ENCODE measurements around the gene ADCY9. TPM values are rescaled to one million over a fixed set of nuclear protein-coding genes. Genes with fewer than 3 reads are reported as not detected.

The ADCY9 gene
- total and polyA plus RNA-seq, 12 donors: 2.3 to 37.6 (median 17.8) TPM

DNA sequence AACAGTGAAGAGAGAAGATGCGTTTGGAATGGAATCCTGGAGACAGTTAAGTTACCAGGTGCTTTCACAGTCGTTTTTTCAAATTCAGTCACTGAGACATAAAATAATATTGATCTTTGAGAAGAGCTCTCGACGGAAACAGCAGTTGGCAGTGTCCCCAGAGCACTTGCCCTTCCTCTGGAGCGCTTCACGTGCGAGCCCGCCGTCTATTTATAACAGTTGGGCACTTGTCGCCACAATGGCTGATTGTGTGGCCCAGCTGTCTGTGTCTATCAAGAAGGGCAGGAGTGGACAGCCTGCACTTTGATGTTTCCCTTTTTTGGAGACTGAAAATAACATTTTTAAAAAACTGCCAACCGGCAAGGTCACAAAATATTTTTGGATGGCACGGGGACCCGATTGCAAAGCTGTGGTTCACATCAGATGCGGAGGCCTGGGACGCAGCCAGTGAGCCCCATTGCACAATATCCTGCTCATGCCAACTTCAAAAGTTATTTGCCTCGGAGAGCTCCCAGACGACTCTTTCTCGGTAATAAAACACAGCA, 62.9 kb downstream of the ADCY9 start:
- Histone ChIP-seq H3K27ac (peak overlapping the region in 4 of 5 donors; percentile 44 to 70 (median 66)), H3K27me3 (no peaks in the 10 kb centered on the region), H3K36me3 (replicated peaks in 1 of 2) (no peaks in the 10 kb centered on the region), H3K4me3 (peak overlapping the region in 1 of 4 donors; percentile 28), H3K4me1 (replicated peaks in 1 of 2) (peaks cover 17 to 22% of the 10 kb centered on the region in 2 donors), H3K9me3 (replicated peaks in 1 of 3) (no peaks in the 10 kb centered on the region)
- 4 to 9% (median 6%) methylated on average over 18 of the region's 18 CpGs for WGBS, 4 donors
- intact Hi-C loops (cut with DNase I): loop anchor here in 1 of 2 donors (10.0 kb wide), 1 partner anchor 61 kb away; the partner anchor contains the start of gene ADCY9
- peak; percentile 81 to 95 (median 91) for DNase-seq
- TF ChIP-seq POLR2A (IDR thresholded peaks at IDR 0.05): peak in 1 of 2 donors; percentile 32
- TF ChIP-seq, protein P1, sequence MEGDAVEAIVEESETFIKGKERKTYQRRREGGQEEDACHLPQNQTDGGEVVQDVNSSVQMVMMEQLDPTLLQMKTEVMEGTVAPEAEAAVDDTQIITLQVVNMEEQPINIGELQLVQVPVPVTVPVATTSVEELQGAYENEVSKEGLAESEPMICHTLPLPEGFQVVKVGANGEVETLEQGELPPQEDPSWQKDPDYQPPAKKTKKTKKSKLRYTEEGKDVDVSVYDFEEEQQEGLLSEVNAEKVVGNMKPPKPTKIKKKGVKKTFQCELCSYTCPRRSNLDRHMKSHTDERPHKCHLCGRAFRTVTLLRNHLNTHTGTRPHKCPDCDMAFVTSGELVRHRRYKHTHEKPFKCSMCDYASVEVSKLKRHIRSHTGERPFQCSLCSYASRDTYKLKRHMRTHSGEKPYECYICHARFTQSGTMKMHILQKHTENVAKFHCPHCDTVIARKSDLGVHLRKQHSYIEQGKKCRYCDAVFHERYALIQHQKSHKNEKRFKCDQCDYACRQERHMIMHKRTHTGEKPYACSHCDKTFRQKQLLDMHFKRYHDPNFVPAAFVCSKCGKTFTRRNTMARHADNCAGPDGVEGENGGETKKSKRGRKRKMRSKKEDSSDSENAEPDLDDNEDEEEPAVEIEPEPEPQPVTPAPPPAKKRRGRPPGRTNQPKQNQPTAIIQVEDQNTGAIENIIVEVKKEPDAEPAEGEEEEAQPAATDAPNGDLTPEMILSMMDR (IDR thresholded peaks at IDR 0.05): no peak

DNA sequence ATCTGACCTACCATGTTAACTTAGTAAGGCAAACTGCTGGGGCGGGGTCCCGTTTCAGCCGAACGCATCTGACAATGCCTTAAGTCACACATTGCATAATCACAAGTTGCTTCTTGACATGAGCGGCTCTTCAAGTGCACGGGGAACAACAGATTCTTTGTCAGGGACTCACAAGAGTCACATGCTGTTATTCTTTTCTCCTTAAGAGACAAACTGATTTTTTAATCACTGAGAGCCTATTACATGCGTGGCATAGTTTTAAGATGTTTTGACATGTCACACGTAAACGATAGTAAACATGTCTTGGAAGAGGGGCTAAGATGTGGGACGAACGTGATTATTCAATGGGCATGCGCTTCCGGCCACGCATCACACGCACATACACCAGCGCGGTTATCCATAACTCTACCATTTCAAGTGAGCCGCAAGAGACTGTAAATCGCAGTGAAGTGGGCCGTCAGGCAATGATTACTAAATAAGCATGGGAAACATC, 63.4 kb downstream of the ADCY9 start:
- peak in 4 of 7 donors; percentile 19 to 55 (median 31) for DNase-seq
- 57 to 60% (median 58%) methylated on average over 20 of the region's 20 CpGs for WGBS, 4 donors
- intact Hi-C loops (cut with DNase I): loop anchor here in 1 of 2 donors (10.0 kb wide), 1 partner anchor 62 kb away; the partner anchor contains the start of gene ADCY9

DNA sequence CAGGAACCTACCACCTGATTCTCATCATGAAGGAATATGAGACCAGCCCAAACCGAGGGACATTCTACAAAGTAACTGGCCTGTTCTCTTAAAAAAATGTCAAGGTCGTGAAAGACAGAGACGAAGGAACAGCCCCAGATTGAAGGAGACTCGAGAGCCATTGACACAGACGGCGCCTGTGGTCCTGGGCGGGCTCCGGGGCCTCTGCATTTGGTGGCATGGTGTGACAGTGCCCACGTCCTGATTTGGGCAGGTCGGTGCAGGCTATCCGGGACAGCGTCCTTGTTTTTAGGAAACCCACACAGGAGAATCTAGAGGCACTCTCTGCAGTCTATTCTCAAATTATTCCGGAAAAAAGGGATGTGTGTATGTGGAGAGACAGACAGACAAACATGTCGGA, 64.1 kb downstream of the ADCY9 start:
- Histone ChIP-seq H3K36me3 (replicated peaks in 1 of 2) (no peaks in the 10 kb centered on the region), H3K4me3 (no peak overlapping the region), H3K27me3 (no peaks in the 10 kb centered on the region), H3K27ac (no peak overlapping the region), H3K4me1 (replicated peaks in 1 of 2) (peaks cover 17 to 22% of the 10 kb centered on the region in 2 donors), H3K9me3 (replicated peaks in 1 of 3) (no peaks in the 10 kb centered on the region)
- peak in 2 of 7 donors; percentile 13 to 38 for DNase-seq
- intact Hi-C loops (cut with DNase I): loop anchor here in 1 of 2 donors (10.0 kb wide), 1 partner anchor 63 kb away; the partner anchor contains the start of gene ADCY9
- 76 to 84% (median 78%) methylated on average over 14 of the region's 14 CpGs for WGBS, 4 donors
- TF ChIP-seq, protein P1 (IDR thresholded peaks at IDR 0.05): no peak
- TF ChIP-seq POLR2A (IDR thresholded peaks at IDR 0.05): no peak

More for the DNA sequence above, 63.4 kb downstream of the ADCY9 start:
- peak overlapping the region in 4 of 5 donors; percentile 44 to 70 (median 66) for H3K27ac ChIP-seq
- H3K4me3 ChIP-seq: peak overlapping the region in 1 of 4 donors; percentile 28
- no peaks in the 10 kb centered on the region for H3K36me3 ChIP-seq (replicated peaks in 1 of 2)
- no peak for TF ChIP-seq POLR2A (IDR thresholded peaks at IDR 0.05)
- TF ChIP-seq, protein P1 (IDR thresholded peaks at IDR 0.05): no peak
- H3K4me1 ChIP-seq (replicated peaks in 1 of 2): peaks cover 17 to 22% of the 10 kb centered on the region in 2 donors
- no peaks in the 10 kb centered on the region for H3K27me3 ChIP-seq
- H3K9me3 ChIP-seq (replicated peaks in 1 of 3): no peaks in the 10 kb centered on the region

- H3K27ac ChIP-seq: no peak overlapping the region
- no peak overlapping the region for H3K4me3 ChIP-seq
- DNase-seq: no peak
- no peaks in the 10 kb centered on the region for H3K9me3 ChIP-seq (replicated peaks in 1 of 3)
- H3K36me3 ChIP-seq (replicated peaks in 1 of 2): no peaks in the 10 kb centered on the region
- TF ChIP-seq, protein P1 (IDR thresholded peaks at IDR 0.05): no peak
- TF ChIP-seq POLR2A (IDR thresholded peaks at IDR 0.05): no peak
- no peaks in the 10 kb centered on the region for H3K27me3 ChIP-seq
- intact Hi-C loops (cut with DNase I): loop anchor here in 1 of 2 donors (10.0 kb wide), 1 partner anchor 63 kb away; the partner anchor contains the start of gene ADCY9
- WGBS, 4 donors: 95 to 99% (median 96%) methylated on average over 3 of the region's 3 CpGs
- peaks cover 17 to 22% of the 10 kb centered on the region in 2 donors for H3K4me1 ChIP-seq (replicated peaks in 1 of 2)
Measured at GRCh38 chr16:4051591-4051990, 64.7 kb downstream of the ADCY9 start.
